Neural progenitor cell (in vitro differentiated cells): Measurements from ENCODE around the gene PIK3CB. TPM values are rescaled to one million over a fixed set of nuclear protein-coding genes. Genes with fewer than 3 reads are reported as not detected.
A peak's percentile ranks its signal among the peaks of the same experiment; 100 is the strongest.
"Not testable (repeated sequence)": the region's sequence is repeated elsewhere in the genome, so short reads cannot be mapped to it uniquely, and the experiment has no call there.

ENCODE experiments used
- DNase-seq: peaks from one replicate; pipeline ENCODE4 v3.0.0-alpha.2; 2016; ENCODE audit warnings: low spot score
- H2AFZ ChIP-seq: fragments of 200-600 bp; sonication (generic); replicated peaks from 2 replicates; pipeline ENCODE4 v1.6.1; 2016; ENCODE audit warnings: antibody characterized with exemption
- H3F3A ChIP-seq: fragments of 200-600 bp; sonication (generic); 2 replicates; pipeline ENCODE4 v1.6.1; 2016; ENCODE audit warnings: antibody characterized with exemption, low read depth
- H3K27ac ChIP-seq: fragments of 200-600 bp; sonication (generic); 2 replicates; pipeline ENCODE4 v1.5.1; 2016; ENCODE audit warnings: mild to moderate bottlenecking
- H3K27me3 ChIP-seq: fragments of 200-600 bp; sonication (generic); 2 replicates; pipeline ENCODE4 v1.6.1; 2016; ENCODE audit warnings: mild to moderate bottlenecking, moderate library complexity
- H3K36me3 ChIP-seq: fragments of 200-600 bp; sonication (generic); 2 replicates; pipeline ENCODE4 v1.5.1; 2016
- H3K4me1 ChIP-seq: fragments of 200-600 bp; sonication (generic); 2 replicates; pipeline ENCODE4 v1.6.1; 2016; ENCODE audit warnings: mixed run types
- H3K4me2 ChIP-seq: fragments of 200-600 bp; sonication (generic); 2 replicates; pipeline ENCODE4 v1.6.1; 2016
- H3K4me3 ChIP-seq: fragments of 200-600 bp; sonication (generic); 2 replicates; pipeline ENCODE4 v1.5.1; 2016
- H3K79me2 ChIP-seq: fragments of 200-600 bp; sonication (generic); 2 replicates; pipeline ENCODE4 v1.6.1; 2016; ENCODE audit warnings: low read depth
- H3K9ac ChIP-seq: fragments of 200-600 bp; sonication (generic); 2 replicates; pipeline ENCODE4 v1.6.1; 2016
- H3K9me3 ChIP-seq: fragments of 200-600 bp; sonication (generic); 2 replicates; pipeline ENCODE4 v1.5.1; 2016; ENCODE audit warnings: low read depth
- H4K20me1 ChIP-seq: fragments of 200-600 bp; sonication (generic); 2 replicates; pipeline ENCODE4 v1.6.1; 2016; ENCODE audit warnings: low read depth
- H3K27ac Mint-ChIP-seq: 3 replicates; pipeline ENCODE4 v1.8.0; 2021; ENCODE audit warnings: mixed read lengths
- H3K27me3 Mint-ChIP-seq: 2 replicates; pipeline ENCODE4 v1.8.0; 2022; ENCODE audit warnings: low read depth, mild to moderate bottlenecking, inconsistent platforms, moderate library complexity, mixed read lengths; ENCODE audit not compliant: insufficient read depth
- H3K36me3 Mint-ChIP-seq: 3 replicates; pipeline ENCODE4 v1.8.0; 2021; ENCODE audit warnings: mixed read lengths
- H3K4me1 Mint-ChIP-seq: 3 replicates; pipeline ENCODE4 v1.8.0; 2021; ENCODE audit warnings: mixed read lengths
- H3K4me3 Mint-ChIP-seq: 3 replicates; pipeline ENCODE4 v1.8.0; 2021; ENCODE audit warnings: mild to moderate bottlenecking, moderate library complexity, mixed read lengths
- H3K9me3 Mint-ChIP-seq: 3 replicates; pipeline ENCODE4 v1.8.0; 2020; ENCODE audit warnings: mixed read lengths
- CTCF ChIP-seq: fragments of 200-600 bp; sonication (generic); IDR thresholded peaks from 2 replicates; pipeline ENCODE4 v1.5.1; 2017; ENCODE audit warnings: antibody characterized with exemption, mild to moderate bottlenecking
- EZH2 ChIP-seq: fragments of 200-600 bp; sonication (generic); IDR thresholded peaks from 2 replicates; pipeline ENCODE4 v1.6.1; 2017; ENCODE audit warnings: antibody characterized with exemption, mild to moderate bottlenecking, moderate library complexity
- EZH2phosphoT487 ChIP-seq: fragments of 200-600 bp; sonication (generic); IDR thresholded peaks from 2 replicates; pipeline ENCODE4 v1.6.1; 2017; ENCODE audit warnings: antibody characterized with exemption
- total RNA-seq: library from RNA; depleted of rRNA; stranded (reverse); fragments of >200 nt; gene quantifications from 2 replicates; pipeline ENCODE4 v1.2.3, GENCODE V29; 2015; ENCODE audit warnings: low replicate concordance

The PIK3CB gene
- total RNA-seq, 1 donor from 2014 or later: 17.7 TPM

GRCh38 chr3:138827222-138827621 is 7.5 kb downstream of the PIK3CB start:
- Histone ChIP-seq H3K27ac (no peak overlapping the region), H3K36me3 (no peaks in the 10 kb centered on the region), H3K4me3 (no peak overlapping the region), H2AFZ (no peak overlapping the region), H3K4me2 (no peak overlapping the region), H3K4me1 (peaks cover 20% of the 10 kb centered on the region), H3K9ac (no peak overlapping the region), H3K27me3 (no peaks in the 10 kb centered on the region), H4K20me1 (no peaks in the 10 kb centered on the region), H3K9me3 (no peaks in the 10 kb centered on the region), H3F3A (peaks cover 29% of the 10 kb centered on the region), H3K79me2 (peaks cover 87% of the 10 kb centered on the region)
- Mint-ChIP-seq H3K36me3 (peaks cover 26% of the 10 kb centered on the region), H3K4me3 (no peak overlapping the region), H3K4me1 (peaks cover 13% of the 10 kb centered on the region), H3K27ac (no peak overlapping the region), H3K9me3 (peaks cover 14% of the 10 kb centered on the region), H3K27me3 (peaks cover 2% of the 10 kb centered on the region)
- TF ChIP-seq EZH2: no peak
- no peak for TF ChIP-seq EZH2phosphoT487
- TF ChIP-seq CTCF: no peak
- no peak for DNase-seq

- H3K9ac ChIP-seq: no peak overlapping the region
- no peak overlapping the region for H3K4me3 ChIP-seq
- H3K27me3 ChIP-seq: no peaks in the 10 kb centered on the region
- no peak overlapping the region for H2AFZ ChIP-seq
- Mint-ChIP-seq H3K27ac (no peak overlapping the region), H3K36me3 (peaks cover 17% of the 10 kb centered on the region), H3K4me1 (peaks cover 13% of the 10 kb centered on the region), H3K4me3 (no peak overlapping the region), H3K27me3 (no peaks in the 10 kb centered on the region), H3K9me3 (peaks cover 11% of the 10 kb centered on the region)
- no peak overlapping the region for H3K27ac ChIP-seq
- H3K4me1 ChIP-seq: peaks cover 20% of the 10 kb centered on the region
- DNase-seq: no peak
- no peaks in the 10 kb centered on the region for H4K20me1 ChIP-seq
- H3K4me2 ChIP-seq: no peak overlapping the region
- H3K79me2 ChIP-seq: peaks cover 87% of the 10 kb centered on the region
- no peaks in the 10 kb centered on the region for H3K9me3 ChIP-seq
- H3K36me3 ChIP-seq: no peaks in the 10 kb centered on the region
- TF ChIP-seq EZH2 (no peak), EZH2phosphoT487 (no peak), CTCF (no peak)
- peaks cover 29% of the 10 kb centered on the region for H3F3A ChIP-seq
Measured at GRCh38 chr3:138825336-138825735, 9.4 kb downstream of the PIK3CB start.

GRCh38 chr3:138824114-138824506 is 10.6 kb downstream of the PIK3CB start:
- Histone ChIP-seq H3K27me3 (no peaks in the 10 kb centered on the region), H3F3A (peaks cover 29% of the 10 kb centered on the region), H4K20me1 (no peaks in the 10 kb centered on the region), H3K4me1 (peaks cover 23% of the 10 kb centered on the region), H3K9me3 (no peaks in the 10 kb centered on the region), H2AFZ (no peak overlapping the region), H3K4me3 (no peak overlapping the region), H3K36me3 (no peaks in the 10 kb centered on the region), H3K9ac (no peak overlapping the region), H3K4me2 (peak overlapping the region; percentile 42), H3K79me2 (peaks cover 87% of the 10 kb centered on the region), H3K27ac (peak overlapping the region; percentile 96)
- TF ChIP-seq CTCF (no peak), EZH2phosphoT487 (no peak), EZH2 (no peak)
- DNase-seq: peak; percentile 82
- Mint-ChIP-seq H3K36me3 (peaks cover 15% of the 10 kb centered on the region), H3K27me3 (no peaks in the 10 kb centered on the region), H3K4me1 (peaks cover 13% of the 10 kb centered on the region), H3K9me3 (peaks cover 2% of the 10 kb centered on the region), H3K4me3 (no peak overlapping the region), H3K27ac (no peak overlapping the region)

GRCh38 chr3:138820379-138820778 is 14.3 kb downstream of the PIK3CB start:
- peaks cover 13% of the 10 kb centered on the region for H3K4me1 Mint-ChIP-seq
- H3K4me2 ChIP-seq, H4K20me1 ChIP-seq: not testable (repeated sequence)

More at GRCh38 chr3:138820379-138820778, 14.3 kb downstream of the PIK3CB start:
- not testable (repeated sequence) for H3K27me3 ChIP-seq, H3K4me3 ChIP-seq, DNase-seq, H3K9me3 ChIP-seq, H3K9ac ChIP-seq, H3K27ac ChIP-seq, H3K27me3 Mint-ChIP-seq, H3K9me3 Mint-ChIP-seq, H3K27ac Mint-ChIP-seq, H3K4me3 Mint-ChIP-seq, H3K36me3 ChIP-seq, H2AFZ ChIP-seq
- peaks cover 30% of the 10 kb centered on the region for H3K4me1 ChIP-seq
- peaks cover 11% of the 10 kb centered on the region for H3K36me3 Mint-ChIP-seq
- peaks cover 23% of the 10 kb centered on the region for H3F3A ChIP-seq
- peaks cover 88% of the 10 kb centered on the region for H3K79me2 ChIP-seq
